DOHH2 (cell line): Measurements from ENCODE around the gene ITPR1.

Experiments used
- H3F3A ChIP-seq: fragments of 200-600 bp; sonication (generic), shearing (Covaris generic); 2 replicates; pipeline ENCODE4 v1.6.0; 2016; ENCODE audit warnings: antibody characterized with exemption, mild to moderate bottlenecking; ENCODE audit not compliant: control insufficient read depth, insufficient read depth
- H3K27ac ChIP-seq: fragments of 200-600 bp; sonication (generic); 2 replicates; pipeline ENCODE4 v1.5.1; 2014; ENCODE audit warnings: low read depth, mild to moderate bottlenecking, low read length, moderate library complexity
- H3K27me3 ChIP-seq: fragments of 200-600 bp; sonication (generic); 2 replicates; pipeline ENCODE4 v1.6.1; 2014; ENCODE audit warnings: mild to moderate bottlenecking, low read length, mixed read lengths; ENCODE audit not compliant: control insufficient read depth
- H3K36me3 ChIP-seq: fragments of 200-600 bp; sonication (generic); 2 replicates; pipeline ENCODE4 v1.6.1; 2014; ENCODE audit warnings: mild to moderate bottlenecking, low read length, moderate library complexity, mixed read lengths; ENCODE audit not compliant: control insufficient read depth
- H3K4me1 ChIP-seq: fragments of 200-600 bp; sonication (generic); 2 replicates; pipeline ENCODE4 v1.6.1; 2014; ENCODE audit warnings: mild to moderate bottlenecking, low read length, mixed read lengths; ENCODE audit not compliant: control insufficient read depth
- H3K4me2 ChIP-seq: fragments of 200-600 bp; sonication (generic); 2 replicates; pipeline ENCODE4 v1.6.0; 2014; ENCODE audit warnings: mild to moderate bottlenecking, low read length, moderate library complexity
- H3K4me3 ChIP-seq: fragments of 200-600 bp; sonication (generic); 2 replicates; pipeline ENCODE4 v1.5.1; 2014; ENCODE audit warnings: mild to moderate bottlenecking, low read length, mixed read lengths
- H3K79me2 ChIP-seq: fragments of 200-600 bp; sonication (generic); 2 replicates; pipeline ENCODE4 v1.6.1; 2014; ENCODE audit warnings: mild to moderate bottlenecking, low read length, mixed read lengths; ENCODE audit not compliant: control insufficient read depth
- H3K9me2 ChIP-seq: fragments of 200-600 bp; sonication (generic); replicated peaks from 2 replicates; pipeline ENCODE4 v1.6.1; 2014; ENCODE audit warnings: mild to moderate bottlenecking, low read length, mixed read lengths; ENCODE audit not compliant: control insufficient read depth
- H3K9me3 ChIP-seq: fragments of 200-600 bp; sonication (generic); 2 replicates; pipeline ENCODE4 v1.6.1; 2014; ENCODE audit warnings: antibody characterized with exemption, low read length, mixed read lengths; ENCODE audit not compliant: control insufficient read depth, insufficient read depth
- H4K20me1 ChIP-seq: fragments of 200-600 bp; sonication (generic); 2 replicates; pipeline ENCODE4 v1.6.0; 2014; ENCODE audit warnings: low read depth, mild to moderate bottlenecking, antibody characterized with exemption, low read length, moderate library complexity; ENCODE audit not compliant: control insufficient read depth, insufficient read depth
- CTCF ChIP-seq: fragments of 200-600 bp; sonication (generic); IDR thresholded peaks from one replicate; pipeline ENCODE4 v1.5.1; 2014; ENCODE audit warnings: antibody characterized with exemption, mild to moderate bottlenecking, low read depth, low read length; ENCODE audit not compliant: poor library complexity, severe bottlenecking
- EZH2phosphoT487 ChIP-seq: fragments of 200-600 bp; sonication (generic); IDR thresholded peaks from 2 replicates; pipeline ENCODE4 v1.6.1; 2017; ENCODE audit warnings: borderline replicate concordance, mild to moderate bottlenecking, antibody characterized with exemption, low read length, moderate library complexity, mixed read lengths

ITPR1 gene

GRCh38 chr3:4818986-4819693 lies 326.0 kb downstream of the ITPR1 start:
- no peak for TF ChIP-seq EZH2phosphoT487
- no peak for TF ChIP-seq CTCF
- no peak overlapping the region for H3K4me2 ChIP-seq
- H3K79me2 ChIP-seq, result no peaks in the 10 kb centered on the region
- no peaks in the 10 kb centered on the region for H3K9me2 ChIP-seq
- no peaks in the 10 kb centered on the region for H3K4me1 ChIP-seq
- peaks cover 3% of the 10 kb centered on the region; the same call in 1 of the 2 replicates for H3K36me3 ChIP-seq
- H3K4me3 ChIP-seq, result no peak overlapping the region
- no peaks in the 10 kb centered on the region for H3F3A ChIP-seq
- H3K9me3 ChIP-seq, result no peaks in the 10 kb centered on the region
- H4K20me1 ChIP-seq, result no peaks in the 10 kb centered on the region
- no peak overlapping the region for H3K27ac ChIP-seq
- no peaks in the 10 kb centered on the region for H3K27me3 ChIP-seq

GRCh38 chr3:4819746-4820145 lies 326.6 kb downstream of the ITPR1 start:
- no peaks in the 10 kb centered on the region for H3K27me3 ChIP-seq
- no peaks in the 10 kb centered on the region for H3K9me2 ChIP-seq

GRCh38 chr3:4820296-4821121 lies 327.4 kb downstream of the ITPR1 start:
- Histone ChIP-seq H3K9me2 (no peaks in the 10 kb centered on the region), H3K36me3 (peaks cover 3% of the 10 kb centered on the region; the same call in 1 of the 2 replicates), H3K4me3 (no peak overlapping the region), H3K4me2 (no peak overlapping the region), H3K4me1 (no peaks in the 10 kb centered on the region), H3F3A (no peaks in the 10 kb centered on the region), H4K20me1 (no peaks in the 10 kb centered on the region), H3K79me2 (no peaks in the 10 kb centered on the region), H3K9me3 (no peaks in the 10 kb centered on the region), H3K27ac (no peak overlapping the region), H3K27me3 (no peaks in the 10 kb centered on the region)
- TF ChIP-seq EZH2phosphoT487 (no peak), CTCF (no peak)

More at GRCh38 chr3:4819746-4820145, 326.6 kb downstream of the ITPR1 start:
- Histone ChIP-seq H3K4me1 (no peaks in the 10 kb centered on the region), H3K36me3 (peaks cover 3% of the 10 kb centered on the region; the same call in 1 of the 2 replicates), H3K27ac (no peak overlapping the region), H4K20me1 (no peaks in the 10 kb centered on the region), H3K4me3 (no peak overlapping the region), H3K9me3 (no peaks in the 10 kb centered on the region), H3K79me2 (no peaks in the 10 kb centered on the region), H3F3A (no peaks in the 10 kb centered on the region), H3K4me2 (no peak overlapping the region)
- TF ChIP-seq EZH2phosphoT487 (no peak), CTCF (no peak)
